ENCODE measurements around the gene LMX1A.

- TF ChIP-seq ZFP3 (CRISPR knock-in tag; IDR thresholded peaks at IDR 0.05) (no peak), ZNF565 (CRISPR knock-in tag; conservative IDR thresholded peaks at IDR 0.05; ENCODE audit: low read depth) (no peak), BACH2 (CRISPR knock-in tag; IDR thresholded peaks at IDR 0.05; ENCODE audit: borderline replicate concordance) (no peak), ZFP30 (CRISPR knock-in tag; IDR thresholded peaks at IDR 0.05) (no peak), ESRRG (CRISPR knock-in tag; IDR thresholded peaks at IDR 0.05) (no peak), GLIS3 (CRISPR knock-in tag; IDR thresholded peaks at IDR 0.05) (no peak), ARNTL (CRISPR knock-in tag; IDR thresholded peaks at IDR 0.05; ENCODE audit: borderline replicate concordance, low read depth) (no peak), SNAI2 (CRISPR knock-in tag; IDR thresholded peaks at IDR 0.05) (no peak), ISL1 (CRISPR knock-in tag; IDR thresholded peaks at IDR 0.05) (no peak), CSRNP3 (CRISPR knock-in tag; IDR thresholded peaks at IDR 0.05) (no peak), TCF4 (CRISPR knock-in tag; IDR thresholded peaks at IDR 0.05; ENCODE audit: borderline replicate concordance) (no peak), OSR1 (CRISPR knock-in tag; IDR thresholded peaks at IDR 0.05) (no peak), TSHZ2 (CRISPR knock-in tag; IDR thresholded peaks at IDR 0.05) (no peak)
- TF ChIP-seq, protein P1, sequence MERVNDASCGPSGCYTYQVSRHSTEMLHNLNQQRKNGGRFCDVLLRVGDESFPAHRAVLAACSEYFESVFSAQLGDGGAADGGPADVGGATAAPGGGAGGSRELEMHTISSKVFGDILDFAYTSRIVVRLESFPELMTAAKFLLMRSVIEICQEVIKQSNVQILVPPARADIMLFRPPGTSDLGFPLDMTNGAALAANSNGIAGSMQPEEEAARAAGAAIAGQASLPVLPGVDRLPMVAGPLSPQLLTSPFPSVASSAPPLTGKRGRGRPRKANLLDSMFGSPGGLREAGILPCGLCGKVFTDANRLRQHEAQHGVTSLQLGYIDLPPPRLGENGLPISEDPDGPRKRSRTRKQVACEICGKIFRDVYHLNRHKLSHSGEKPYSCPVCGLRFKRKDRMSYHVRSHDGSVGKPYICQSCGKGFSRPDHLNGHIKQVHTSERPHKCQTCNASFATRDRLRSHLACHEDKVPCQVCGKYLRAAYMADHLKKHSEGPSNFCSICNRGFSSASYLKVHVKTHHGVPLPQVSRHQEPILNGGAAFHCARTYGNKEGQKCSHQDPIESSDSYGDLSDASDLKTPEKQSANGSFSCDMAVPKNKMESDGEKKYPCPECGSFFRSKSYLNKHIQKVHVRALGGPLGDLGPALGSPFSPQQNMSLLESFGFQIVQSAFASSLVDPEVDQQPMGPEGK (CRISPR knock-in tag; IDR thresholded peaks at IDR 0.05; ENCODE audit: borderline replicate concordance): no peak
Observed at GRCh38 chr1:165187031-165188009, 169.2 kb downstream of the LMX1A start.
